SK-N-SH treated with all-trans-retinoic acid at 6 μM for 48 hours (cell line): ENCODE results near the gene HDAC4.

Experiments used
- ARNTL ChIP-seq: fragments of 450-650 bp; formaldehyde crosslinking; IDR thresholded peaks from 2 replicates; pipeline ENCODE4 v1.5.0; 2020; ENCODE audit warnings: low read depth, mild to moderate bottlenecking, moderate library complexity, borderline replicate concordance
- BACH2 ChIP-seq: fragments of 250-450 bp; sonication (Bioruptor Pico); IDR thresholded peaks from 2 replicates; pipeline ENCODE4 v1.9.0; 2021; ENCODE audit warnings: mild to moderate bottlenecking, borderline replicate concordance
- CSDC2 ChIP-seq: fragments of 250-450 bp; sonication (Bioruptor Pico); IDR thresholded peaks from 2 replicates; pipeline ENCODE4 v1.5.0; 2020; ENCODE audit warnings: mild to moderate bottlenecking, moderate library complexity
- GLIS3 ChIP-seq: fragments of 250-450 bp; sonication (Bioruptor Pico); IDR thresholded peaks from 2 replicates; pipeline ENCODE4 v1.5.0; 2020; ENCODE audit warnings: mild to moderate bottlenecking, moderate library complexity
- RARB ChIP-seq: fragments of 250-450 bp; sonication (Bioruptor Pico); IDR thresholded peaks from 2 replicates; pipeline ENCODE4 v1.8.0; 2021; ENCODE audit warnings: mild to moderate bottlenecking, moderate library complexity
- TOX ChIP-seq: fragments of 250-450 bp; sonication (Bioruptor Pico); IDR thresholded peaks from 2 replicates; pipeline ENCODE4 v1.8.0; 2021; ENCODE audit warnings: mild to moderate bottlenecking, moderate library complexity, borderline replicate concordance
- ZC3H10 ChIP-seq: fragments of 250-450 bp; sonication (Bioruptor Pico); IDR thresholded peaks from 2 replicates; pipeline ENCODE4 v1.5.1; 2021; ENCODE audit warnings: mild to moderate bottlenecking, moderate library complexity
- ZFP3 ChIP-seq: fragments of 250-450 bp; sonication (Bioruptor Pico); IDR thresholded peaks from 2 replicates; pipeline ENCODE4 v1.5.0; 2020; ENCODE audit warnings: mild to moderate bottlenecking, moderate library complexity
- ZFP30 ChIP-seq: fragments of 450-650 bp; formaldehyde crosslinking; IDR thresholded peaks from 2 replicates; pipeline ENCODE4 v1.5.0; 2022; ENCODE audit warnings: mild to moderate bottlenecking, moderate library complexity
- ZNF70 ChIP-seq: fragments of 450-650 bp; formaldehyde crosslinking; IDR thresholded peaks from 2 replicates; pipeline ENCODE4 v1.5.0; 2020; ENCODE audit warnings: mild to moderate bottlenecking, moderate library complexity
- ZNF8 ChIP-seq: fragments of 450-650 bp; formaldehyde crosslinking; IDR thresholded peaks from 2 replicates; pipeline ENCODE4 v1.5.0; 2020; ENCODE audit warnings: mild to moderate bottlenecking, moderate library complexity
- TF ChIP-seq, protein P1 (sequence below): fragments of 250-450 bp; sonication (Bioruptor Pico); IDR thresholded peaks from 2 replicates; pipeline ENCODE4 v1.5.1; 2021; ENCODE audit warnings: mild to moderate bottlenecking, moderate library complexity
- TF ChIP-seq, protein P2 (sequence below): fragments of 250-450 bp; sonication (Bioruptor Pico); IDR thresholded peaks from 2 replicates; pipeline ENCODE4 v1.8.0; 2020; ENCODE audit warnings: mild to moderate bottlenecking, moderate library complexity, borderline replicate concordance

DNA sequence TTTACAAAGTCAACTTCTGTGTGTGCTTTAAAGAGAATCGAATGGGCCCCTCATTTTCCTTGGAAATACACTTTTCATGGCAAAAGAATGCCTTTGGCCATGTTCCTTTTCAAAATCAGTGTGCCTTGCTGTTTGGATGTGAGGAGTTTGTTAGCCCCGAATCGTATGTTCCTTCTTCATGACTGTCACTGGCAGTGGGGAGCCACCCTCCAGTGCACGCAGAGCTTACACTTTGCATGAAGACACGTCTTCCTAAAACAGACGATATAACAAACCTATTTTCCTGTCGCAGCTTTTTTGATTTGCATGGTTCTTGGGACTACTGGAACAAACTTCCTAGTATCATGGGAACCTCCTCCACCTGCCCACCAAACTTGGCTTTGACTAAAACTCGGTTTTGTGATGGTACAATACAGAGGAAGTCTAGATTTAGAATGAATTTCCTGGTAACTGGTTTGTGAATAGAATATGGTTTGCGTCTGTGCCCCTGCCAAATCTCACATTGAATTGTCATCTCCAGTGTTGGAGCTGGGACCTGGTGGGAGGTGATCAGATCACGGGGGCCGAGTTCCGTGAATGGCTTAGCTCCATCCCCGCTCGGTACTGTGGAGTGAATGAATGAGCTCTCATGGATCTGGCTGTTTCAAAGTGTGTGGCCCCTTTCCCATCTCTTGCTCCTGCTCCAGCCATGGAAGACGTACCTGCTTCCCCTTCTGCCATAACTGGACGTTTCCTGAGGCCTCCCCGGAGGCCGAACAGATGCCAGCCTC lies 358.1 kb downstream of the HDAC4 start:
- TF ChIP-seq ZFP3 (CRISPR knock-in tag) (no peak), GLIS3 (CRISPR knock-in tag) (no peak), CSDC2 (CRISPR knock-in tag) (no peak), RARB (CRISPR knock-in tag) (no peak), ZFP30 (CRISPR knock-in tag) (no peak), BACH2 (CRISPR knock-in tag) (no peak), ZNF8 (CRISPR knock-in tag) (no peak), ARNTL (CRISPR knock-in tag) (no peak), ZC3H10 (CRISPR knock-in tag) (no peak), ZNF70 (no peak), TOX (no peak)
- TF ChIP-seq, protein P1, sequence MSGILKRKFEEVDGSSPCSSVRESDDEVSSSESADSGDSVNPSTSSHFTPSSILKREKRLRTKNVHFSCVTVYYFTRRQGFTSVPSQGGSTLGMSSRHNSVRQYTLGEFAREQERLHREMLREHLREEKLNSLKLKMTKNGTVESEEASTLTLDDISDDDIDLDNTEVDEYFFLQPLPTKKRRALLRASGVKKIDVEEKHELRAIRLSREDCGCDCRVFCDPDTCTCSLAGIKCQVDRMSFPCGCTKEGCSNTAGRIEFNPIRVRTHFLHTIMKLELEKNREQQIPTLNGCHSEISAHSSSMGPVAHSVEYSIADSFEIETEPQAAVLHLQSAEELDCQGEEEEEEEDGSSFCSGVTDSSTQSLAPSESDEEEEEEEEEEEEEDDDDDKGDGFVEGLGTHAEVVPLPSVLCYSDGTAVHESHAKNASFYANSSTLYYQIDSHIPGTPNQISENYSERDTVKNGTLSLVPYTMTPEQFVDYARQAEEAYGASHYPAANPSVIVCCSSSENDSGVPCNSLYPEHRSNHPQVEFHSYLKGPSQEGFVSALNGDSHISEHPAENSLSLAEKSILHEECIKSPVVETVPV = no peak
- TF ChIP-seq, protein P2, sequence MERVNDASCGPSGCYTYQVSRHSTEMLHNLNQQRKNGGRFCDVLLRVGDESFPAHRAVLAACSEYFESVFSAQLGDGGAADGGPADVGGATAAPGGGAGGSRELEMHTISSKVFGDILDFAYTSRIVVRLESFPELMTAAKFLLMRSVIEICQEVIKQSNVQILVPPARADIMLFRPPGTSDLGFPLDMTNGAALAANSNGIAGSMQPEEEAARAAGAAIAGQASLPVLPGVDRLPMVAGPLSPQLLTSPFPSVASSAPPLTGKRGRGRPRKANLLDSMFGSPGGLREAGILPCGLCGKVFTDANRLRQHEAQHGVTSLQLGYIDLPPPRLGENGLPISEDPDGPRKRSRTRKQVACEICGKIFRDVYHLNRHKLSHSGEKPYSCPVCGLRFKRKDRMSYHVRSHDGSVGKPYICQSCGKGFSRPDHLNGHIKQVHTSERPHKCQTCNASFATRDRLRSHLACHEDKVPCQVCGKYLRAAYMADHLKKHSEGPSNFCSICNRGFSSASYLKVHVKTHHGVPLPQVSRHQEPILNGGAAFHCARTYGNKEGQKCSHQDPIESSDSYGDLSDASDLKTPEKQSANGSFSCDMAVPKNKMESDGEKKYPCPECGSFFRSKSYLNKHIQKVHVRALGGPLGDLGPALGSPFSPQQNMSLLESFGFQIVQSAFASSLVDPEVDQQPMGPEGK (CRISPR knock-in tag) = no peak
